ENCODE results near the gene TESK1. TPM values are rescaled to one million over a fixed set of nuclear protein-coding genes. Genes with fewer than 3 reads are reported as not detected.
"Not testable (repeated sequence)": the region's sequence is repeated elsewhere in the genome, so short reads cannot be mapped to it uniquely, and the experiment has no call there.

TESK1 gene
- total and polyA plus RNA-seq, 5 donors from 2014 or later: 3.9 to 24.5 (median 4.6) TPM

GRCh38 chr9:35641478-35641877, 36.4 kb downstream of the TESK1 start:
- H3K4me3 ChIP-seq (ENCODE audit: low read depth, low read length); ATAC-seq (ENCODE audit: low read depth in 2 of 2); H3K27ac ChIP-seq (ENCODE audit: insufficient read depth, low read length, poor library complexity, severe bottlenecking); H3K27me3 Mint-ChIP-seq; H3K9me3 Mint-ChIP-seq; H3K36me3 ChIP-seq (ENCODE audit: control insufficient read depth, insufficient read depth, low read length); DNase-seq; H3K9me3 ChIP-seq (ENCODE audit: control insufficient read depth in 2 of 2, low read length in 2 of 2); H3K36me3 Mint-ChIP-seq; H3K27me3 ChIP-seq (ENCODE audit: control insufficient read depth, insufficient read depth, low read length): not testable (repeated sequence)
- Mint-ChIP-seq H3K4me1 (peaks cover 14 to 68% (median 39%) of the 10 kb centered on the region in 4 donors), H3K4me3 (peak overlapping the region in 1 of 4 donors; percentile 15), H3K27ac (peak overlapping the region in 1 of 3 donors; percentile 38)
- H3K4me1 ChIP-seq (ENCODE audit: control insufficient read depth, insufficient read depth, low read length, poor library complexity, severe bottlenecking): peaks cover 27% of the 10 kb centered on the region

- no peak overlapping the region for H3K27ac ChIP-seq (ENCODE audit: insufficient read depth, low read length, poor library complexity, severe bottlenecking)
- Mint-ChIP-seq H3K27me3 (peaks cover 11% of the 10 kb centered on the region), H3K36me3 (peaks cover 4% of the 10 kb centered on the region), H3K9me3 (peaks cover 0 to 2% (median 0%) of the 10 kb centered on the region in 7 donors), H3K4me1 (peaks cover 14 to 69% (median 44%) of the 10 kb centered on the region in 4 donors), H3K27ac (peak overlapping the region in 2 of 3 donors; percentile 76 to 87), H3K4me3 (peak overlapping the region in 2 of 4 donors; percentile 13 to 41)
- peaks cover 37% of the 10 kb centered on the region for H3K4me1 ChIP-seq (ENCODE audit: control insufficient read depth, insufficient read depth, low read length, poor library complexity, severe bottlenecking)
- H3K9me3 ChIP-seq (ENCODE audit: control insufficient read depth in 2 of 2, low read length in 2 of 2): no peaks in the 10 kb centered on the region
- ATAC-seq (ENCODE audit: low read depth in 2 of 2) (no peak), DNase-seq (no peak)
- no peak overlapping the region for H3K4me3 ChIP-seq (ENCODE audit: low read depth, low read length)
- peaks cover 5% of the 10 kb centered on the region for H3K36me3 ChIP-seq (ENCODE audit: control insufficient read depth, insufficient read depth, low read length)
- no peaks in the 10 kb centered on the region for H3K27me3 ChIP-seq (ENCODE audit: control insufficient read depth, insufficient read depth, low read length)
Measured at GRCh38 chr9:35643046-35643445, 38.0 kb downstream of the TESK1 start.

GRCh38 chr9:35645736-35646135, 40.7 kb downstream of the TESK1 start:
- not testable (repeated sequence) for H3K36me3 Mint-ChIP-seq; H3K27me3 ChIP-seq (ENCODE audit: control insufficient read depth, insufficient read depth, low read length); H3K9me3 Mint-ChIP-seq; DNase-seq; H3K36me3 ChIP-seq (ENCODE audit: control insufficient read depth, insufficient read depth, low read length); ATAC-seq (ENCODE audit: low read depth in 2 of 2); H3K9me3 ChIP-seq (ENCODE audit: control insufficient read depth in 2 of 2, low read length in 2 of 2)
- H3K4me3 ChIP-seq (ENCODE audit: low read depth, low read length): peak overlapping the region; percentile 90
- peaks cover 12% of the 10 kb centered on the region for H3K27me3 Mint-ChIP-seq
- peak overlapping the region; percentile 93 for H3K27ac ChIP-seq (ENCODE audit: insufficient read depth, low read length, poor library complexity, severe bottlenecking)
- peak overlapping the region; percentile 96 to 100 (median 97) for H3K4me3 Mint-ChIP-seq
- peaks cover 4 to 64% (median 43%) of the 10 kb centered on the region in 4 donors for H3K4me1 Mint-ChIP-seq
- H3K27ac Mint-ChIP-seq: peak overlapping the region; percentile 95 to 98 (median 98)
- H3K4me1 ChIP-seq (ENCODE audit: control insufficient read depth, insufficient read depth, low read length, poor library complexity, severe bottlenecking): peaks cover 55% of the 10 kb centered on the region

- Histone ChIP-seq H3K4me1 (ENCODE audit: control insufficient read depth, insufficient read depth, low read length, poor library complexity, severe bottlenecking) (peaks cover 59% of the 10 kb centered on the region), H3K27ac (ENCODE audit: insufficient read depth, low read length, poor library complexity, severe bottlenecking) (peak overlapping the region; percentile 93), H3K27me3 (ENCODE audit: control insufficient read depth, insufficient read depth, low read length) (no peaks in the 10 kb centered on the region), H3K36me3 (ENCODE audit: control insufficient read depth, insufficient read depth, low read length) (peaks cover 5% of the 10 kb centered on the region), H3K4me3 (ENCODE audit: low read depth, low read length) (peak overlapping the region; percentile 90), H3K9me3 (ENCODE audit: control insufficient read depth in 2 of 2, low read length in 2 of 2) (no peaks in the 10 kb centered on the region)
- peaks cover 5% of the 10 kb centered on the region for H3K36me3 Mint-ChIP-seq
- H3K9me3 Mint-ChIP-seq: peaks cover 0 to 2% (median 0%) of the 10 kb centered on the region in 7 donors
- peaks cover 4 to 67% (median 43%) of the 10 kb centered on the region in 4 donors for H3K4me1 Mint-ChIP-seq
- ATAC-seq (ENCODE audit: low read depth in 2 of 2) (no peak), DNase-seq (peak in 1 of 3 donors; percentile 62)
- peaks cover 12% of the 10 kb centered on the region for H3K27me3 Mint-ChIP-seq
- H3K27ac Mint-ChIP-seq: peak overlapping the region; percentile 95 to 98 (median 98)
- peak overlapping the region; percentile 96 to 100 (median 97) for H3K4me3 Mint-ChIP-seq
Measured at GRCh38 chr9:35646153-35646532, 41.1 kb downstream of the TESK1 start.

- Mint-ChIP-seq H3K27ac (peak overlapping the region; percentile 95 to 98 (median 98)), H3K4me3 (peak overlapping the region; percentile 96 to 100 (median 97)), H3K4me1 (peaks cover 4 to 72% (median 45%) of the 10 kb centered on the region in 4 donors), H3K9me3 (peaks cover 0 to 2% (median 0%) of the 10 kb centered on the region in 7 donors), H3K27me3 (peaks cover 12% of the 10 kb centered on the region), H3K36me3 (peaks cover 5% of the 10 kb centered on the region)
- DNase-seq (peak; percentile 87 to 96 (median 93)), ATAC-seq (ENCODE audit: low read depth in 2 of 2) (peak; percentile 86 to 90)
- H3K36me3 ChIP-seq (ENCODE audit: control insufficient read depth, insufficient read depth, low read length): peaks cover 5% of the 10 kb centered on the region
- peak overlapping the region; percentile 93 for H3K27ac ChIP-seq (ENCODE audit: insufficient read depth, low read length, poor library complexity, severe bottlenecking)
- no peaks in the 10 kb centered on the region for H3K27me3 ChIP-seq (ENCODE audit: control insufficient read depth, insufficient read depth, low read length)
- no peaks in the 10 kb centered on the region for H3K9me3 ChIP-seq (ENCODE audit: control insufficient read depth in 2 of 2, low read length in 2 of 2)
- peaks cover 64% of the 10 kb centered on the region for H3K4me1 ChIP-seq (ENCODE audit: control insufficient read depth, insufficient read depth, low read length, poor library complexity, severe bottlenecking)
- H3K4me3 ChIP-seq (ENCODE audit: low read depth, low read length): peak overlapping the region; percentile 90
Measured at GRCh38 chr9:35646533-35647265, 41.6 kb downstream of the TESK1 start.

- Mint-ChIP-seq H3K36me3 (peaks cover 5% of the 10 kb centered on the region), H3K27ac (peak overlapping the region; percentile 93 to 99 (median 98)), H3K9me3 (peaks cover 0 to 2% (median 0%) of the 10 kb centered on the region in 7 donors), H3K4me1 (peaks cover under 1 to 82% (median 45%) of the 10 kb centered on the region in 4 donors), H3K27me3 (peaks cover 12% of the 10 kb centered on the region), H3K4me3 (peak overlapping the region; percentile 96 to 100 (median 97))
- Histone ChIP-seq H3K27ac (ENCODE audit: insufficient read depth, low read length, poor library complexity, severe bottlenecking) (peak overlapping the region; percentile 93), H3K4me1 (ENCODE audit: control insufficient read depth, insufficient read depth, low read length, poor library complexity, severe bottlenecking) (peaks cover 70% of the 10 kb centered on the region), H3K9me3 (ENCODE audit: control insufficient read depth in 2 of 2, low read length in 2 of 2) (no peaks in the 10 kb centered on the region), H3K27me3 (ENCODE audit: control insufficient read depth, insufficient read depth, low read length) (no peaks in the 10 kb centered on the region), H3K36me3 (ENCODE audit: control insufficient read depth, insufficient read depth, low read length) (peaks cover 5% of the 10 kb centered on the region), H3K4me3 (ENCODE audit: low read depth, low read length) (peak overlapping the region; percentile 88)
- DNase-seq (peak; percentile 17 to 75 (median 55)), ATAC-seq (ENCODE audit: low read depth in 2 of 2) (no peak)
Measured at GRCh38 chr9:35649431-35650340, 44.6 kb downstream of the TESK1 start.

GRCh38 chr9:35650341-35651158, 45.5 kb downstream of the TESK1 start, which contains the start of gene SIT1:
TSS of gene SIT1 (minus strand) at chr9:35650931. CDS start at chr9:35650853, 78 bp downstream.
- Histone ChIP-seq H3K4me1 (ENCODE audit: control insufficient read depth, insufficient read depth, low read length, poor library complexity, severe bottlenecking) (peaks cover 66% of the 10 kb centered on the region), H3K27ac (ENCODE audit: insufficient read depth, low read length, poor library complexity, severe bottlenecking) (peak within 1 kb of the TSS; percentile 93), H3K4me3 (ENCODE audit: low read depth, low read length) (peak within 1 kb of the TSS; percentile 88), H3K27me3 (ENCODE audit: control insufficient read depth, insufficient read depth, low read length) (no peaks in the 10 kb centered on the region), H3K9me3 (ENCODE audit: control insufficient read depth in 2 of 2, low read length in 2 of 2) (no peaks in the 10 kb centered on the region), H3K36me3 (ENCODE audit: control insufficient read depth, insufficient read depth, low read length) (peaks cover 5% of the 10 kb centered on the region)
- DNase-seq (peak; percentile 32 to 73 (median 43)), ATAC-seq (ENCODE audit: low read depth in 2 of 2) (no peak)
- H3K9me3 Mint-ChIP-seq: peaks cover 0 to 2% (median 0%) of the 10 kb centered on the region in 7 donors
- H3K27me3 Mint-ChIP-seq: peaks cover 12% of the 10 kb centered on the region
- H3K36me3 Mint-ChIP-seq: peaks cover 5% of the 10 kb centered on the region
- H3K27ac Mint-ChIP-seq: peak within 1 kb of the TSS; percentile 93 to 99 (median 98)
- H3K4me1 Mint-ChIP-seq: peaks cover 0 to 77% (median 47%) of the 10 kb centered on the region in 4 donors
- peak within 1 kb of the TSS; percentile 96 to 100 (median 97) for H3K4me3 Mint-ChIP-seq
